ENCODE results near the gene MAD1L1. TPM values are rescaled to one million over a fixed set of nuclear protein-coding genes. Genes with fewer than 3 reads are reported as not detected.

Gene MAD1L1
- total and polyA plus RNA-seq, 8 donors, result 21.4 to 58.8 (median 22.5) TPM

DNA sequence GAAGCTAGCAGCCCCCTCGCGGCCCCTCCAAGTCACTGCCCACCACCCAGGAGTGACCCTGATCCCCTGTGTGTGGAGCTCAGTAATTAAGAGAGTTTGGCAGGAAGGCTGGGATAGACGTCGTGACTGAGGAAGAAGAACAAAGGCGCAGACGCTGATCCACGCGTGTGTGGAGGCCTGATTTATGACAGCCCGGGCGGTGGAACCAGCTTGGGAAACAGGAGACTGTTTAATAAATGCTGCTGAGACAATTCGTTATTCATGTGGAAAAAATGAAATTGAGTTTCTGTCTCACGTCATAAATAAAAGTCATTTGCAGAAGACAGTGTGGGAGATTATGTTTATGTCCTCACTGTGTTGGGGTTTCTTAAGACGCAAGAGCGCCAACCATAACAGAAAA lies 431.8 kb downstream of the MAD1L1 start:
- H3K9me3 ChIP-seq, result peaks cover 0 to 1% of the 10 kb centered on the region in 2 donors
- intact Hi-C loops (cut with DNase I), result no loop called here
- no peak overlapping the region for H3K4me3 ChIP-seq
- no peaks in the 10 kb centered on the region for H3K4me1 ChIP-seq
- peaks cover 0 to 11% of the 10 kb centered on the region in 2 donors for H3K27me3 ChIP-seq
- DNase-seq (no peak), ATAC-seq (no peak)
- TF ChIP-seq CTCF (IDR thresholded peaks at IDR 0.05), result no peak
- no peaks in the 10 kb centered on the region for H3K36me3 ChIP-seq
- no peak overlapping the region for H3K27ac ChIP-seq

- DNase-seq, result no peak
- ATAC-seq, result no peak
- no peak for TF ChIP-seq CTCF (IDR thresholded peaks at IDR 0.05)
- no peaks in the 10 kb centered on the region for H3K36me3 ChIP-seq
- H3K27ac ChIP-seq, result no peak overlapping the region
- intact Hi-C loops (cut with DNase I), result no loop called here
- H3K27me3 ChIP-seq, result no peaks in the 10 kb centered on the region
- H3K9me3 ChIP-seq, result peaks cover 0 to 24% of the 10 kb centered on the region in 2 donors
- no peaks in the 10 kb centered on the region for H3K4me1 ChIP-seq
- H3K4me3 ChIP-seq, result no peak overlapping the region
Measured at GRCh38 chr7:1798191-1798590, 434.6 kb downstream of the MAD1L1 start.

DNA sequence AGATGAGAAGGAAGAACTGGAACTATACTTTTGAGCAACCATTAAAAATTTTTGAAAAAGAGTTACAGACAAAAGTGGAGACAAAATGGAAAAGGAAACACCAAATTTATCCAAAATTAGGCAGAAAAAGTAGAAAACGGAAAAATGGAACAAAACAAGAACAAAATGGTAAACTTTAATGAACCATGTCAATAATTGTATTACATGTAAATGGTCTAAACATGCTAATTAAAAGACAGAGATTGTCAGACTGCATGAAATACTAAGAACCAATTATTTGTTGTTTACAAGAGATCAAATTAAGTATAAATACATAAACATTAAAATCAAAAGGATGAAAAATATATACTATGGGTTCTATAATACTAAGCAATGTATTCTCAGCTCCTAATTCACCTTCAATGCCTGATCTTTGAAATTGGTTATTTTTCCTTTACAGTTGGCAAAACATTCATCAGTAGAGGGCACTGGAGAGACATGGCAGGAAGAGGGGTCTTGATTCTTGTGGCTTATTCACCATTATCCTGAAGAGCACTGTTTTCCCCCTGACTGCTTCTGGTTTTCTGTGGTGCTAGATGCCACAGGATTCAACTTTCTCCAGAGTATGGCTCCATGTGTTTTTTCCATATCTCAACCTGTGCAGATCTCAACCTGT lies 437.7 kb downstream of the MAD1L1 start:
- no peak overlapping the region for H3K27ac ChIP-seq
- no peak for DNase-seq
- intact Hi-C loops (cut with DNase I), result no loop called here
- peaks cover 0 to 26% of the 10 kb centered on the region in 2 donors for H3K9me3 ChIP-seq
- no peaks in the 10 kb centered on the region for H3K4me1 ChIP-seq
- TF ChIP-seq CTCF (IDR thresholded peaks at IDR 0.05), result no peak
- H3K27me3 ChIP-seq, result no peaks in the 10 kb centered on the region
- no peaks in the 10 kb centered on the region for H3K36me3 ChIP-seq
- ATAC-seq, result no peak
- no peak overlapping the region for H3K4me3 ChIP-seq

- TF ChIP-seq CTCF (IDR thresholded peaks at IDR 0.05), result no peak
- DNase-seq, result no peak
- no peak overlapping the region for H3K27ac ChIP-seq
- no peak for ATAC-seq
- intact Hi-C loops (cut with DNase I), result no loop called here
- no peaks in the 10 kb centered on the region for H3K4me1 ChIP-seq
- H3K36me3 ChIP-seq, result no peaks in the 10 kb centered on the region
- H3K4me3 ChIP-seq, result no peak overlapping the region
- H3K27me3 ChIP-seq, result peaks cover 0 to 14% of the 10 kb centered on the region in 2 donors
- H3K9me3 ChIP-seq, result peaks cover 0 to 13% of the 10 kb centered on the region in 2 donors
Measured at GRCh38 chr7:1787681-1788235, 445.0 kb downstream of the MAD1L1 start.

- H3K36me3 ChIP-seq, result no peaks in the 10 kb centered on the region
- intact Hi-C loops (cut with DNase I), result no loop called here
- TF ChIP-seq CTCF (IDR thresholded peaks at IDR 0.05), result no peak
- no peaks in the 10 kb centered on the region for H3K4me1 ChIP-seq
- no peak for DNase-seq
- peaks cover 0 to 10% of the 10 kb centered on the region in 2 donors for H3K9me3 ChIP-seq
- H3K27ac ChIP-seq, result no peak overlapping the region
- no peak for ATAC-seq
- H3K4me3 ChIP-seq, result no peak overlapping the region
- H3K27me3 ChIP-seq, result peaks cover 0 to 14% of the 10 kb centered on the region in 2 donors
Measured at GRCh38 chr7:1787241-1787640, 445.5 kb downstream of the MAD1L1 start.

Data from left lung (tissue), 10 donors.